ENCODE results near the gene AK9. TPM values are rescaled to one million over a fixed set of nuclear protein-coding genes. Genes with fewer than 3 reads are reported as not detected.

The AK9 gene
- total RNA-seq, 4 donors from 2014 or later: 3.9 to 8.2 (median 7.1) TPM

GRCh38 chr6:109720311-109720710, 29.3 kb upstream of the AK9 start:
- intact Hi-C loops (cut with DNase I; ENCODE audit: low total_unique reads) (no loop called here), in situ Hi-C loops (cut with MboI; ENCODE audit: low sequenced_read_pairs in 4 of 4) (loop anchor here in 1 of 4 donors (25.0 kb wide), 1 partner anchor 667 kb away; no protein-coding TSS in a partner anchor)
- TF ChIP-seq POLR2A (IDR thresholded peaks at IDR 0.05) (no peak), CTCF (IDR thresholded peaks at IDR 0.05 in 4 of 5, conservative IDR thresholded peaks at IDR 0.05 in 1 of 5) (no peak)
- H3K36me3 ChIP-seq: peaks cover 0 to 18% of the 10 kb centered on the region in 2 donors
- no peak overlapping the region for H3K27ac ChIP-seq
- H3K4me1 ChIP-seq: no peaks in the 10 kb centered on the region
- ATAC-seq (no peak), DNase-seq (no peak)
- no peaks in the 10 kb centered on the region for H3K27me3 ChIP-seq
- H3K4me3 ChIP-seq: no peak overlapping the region
- no peaks in the 10 kb centered on the region for H3K9me3 ChIP-seq

- in situ Hi-C loops (cut with MboI; ENCODE audit: low sequenced_read_pairs in 4 of 4) (loop anchor here in 1 of 4 donors (25.0 kb wide), 1 partner anchor 668 kb away; no protein-coding TSS in a partner anchor), intact Hi-C loops (cut with DNase I; ENCODE audit: low total_unique reads) (no loop called here)
- TF ChIP-seq POLR2A (IDR thresholded peaks at IDR 0.05) (no peak), CTCF (IDR thresholded peaks at IDR 0.05 in 4 of 5, conservative IDR thresholded peaks at IDR 0.05 in 1 of 5) (no peak)
- Histone ChIP-seq H3K27ac (no peak overlapping the region), H3K9me3 (no peaks in the 10 kb centered on the region), H3K36me3 (peaks cover 0 to 18% of the 10 kb centered on the region in 2 donors), H3K4me3 (no peak overlapping the region), H3K4me1 (no peaks in the 10 kb centered on the region), H3K27me3 (no peaks in the 10 kb centered on the region)
- ATAC-seq (no peak), DNase-seq (no peak)
These were observed 28.0 kb upstream of the AK9 start for GRCh38 chr6:109718991-109719390.

GRCh38 chr6:109717971-109718370, 27.0 kb upstream of the AK9 start:
- no peaks in the 10 kb centered on the region for H3K9me3 ChIP-seq
- intact Hi-C loops (cut with DNase I; ENCODE audit: low total_unique reads) (no loop called here), in situ Hi-C loops (cut with MboI; ENCODE audit: low sequenced_read_pairs in 4 of 4) (loop anchor here in 1 of 4 donors (25.0 kb wide), 1 partner anchor 669 kb away; no protein-coding TSS in a partner anchor)
- H3K4me1 ChIP-seq: no peaks in the 10 kb centered on the region
- no peak overlapping the region for H3K4me3 ChIP-seq
- ATAC-seq: no peak
- no peaks in the 10 kb centered on the region for H3K27me3 ChIP-seq
- no peak for DNase-seq
- H3K36me3 ChIP-seq: peaks cover 0 to 18% of the 10 kb centered on the region in 2 donors
- no peak for TF ChIP-seq POLR2A (IDR thresholded peaks at IDR 0.05)
- TF ChIP-seq CTCF (IDR thresholded peaks at IDR 0.05 in 4 of 5, conservative IDR thresholded peaks at IDR 0.05 in 1 of 5): no peak
- H3K27ac ChIP-seq: no peak overlapping the region

- Histone ChIP-seq H3K4me1 (no peaks in the 10 kb centered on the region), H3K36me3 (peaks cover 0 to 18% of the 10 kb centered on the region in 2 donors), H3K9me3 (no peaks in the 10 kb centered on the region), H3K27ac (no peak overlapping the region), H3K27me3 (no peaks in the 10 kb centered on the region), H3K4me3 (no peak overlapping the region)
- in situ Hi-C loops (cut with MboI; ENCODE audit: low sequenced_read_pairs in 4 of 4) (loop anchor here in 1 of 4 donors (25.0 kb wide), 1 partner anchor 672 kb away; no protein-coding TSS in a partner anchor), intact Hi-C loops (cut with DNase I; ENCODE audit: low total_unique reads) (no loop called here)
- DNase-seq (no peak), ATAC-seq (no peak)
- TF ChIP-seq POLR2A (IDR thresholded peaks at IDR 0.05): no peak
These were observed 24.6 kb upstream of the AK9 start for GRCh38 chr6:109715616-109716015.

- in situ Hi-C loops (cut with MboI; ENCODE audit: low sequenced_read_pairs in 4 of 4): loop anchor here in 1 of 4 donors (25.0 kb wide), 1 partner anchor 673 kb away; no protein-coding TSS in a partner anchor
These were observed 23.6 kb upstream of the AK9 start for GRCh38 chr6:109714611-109715010.

More at GRCh38 chr6:109714611-109715010, 23.6 kb upstream of the AK9 start:
- Histone ChIP-seq H3K36me3 (peaks cover 0 to 16% of the 10 kb centered on the region in 2 donors), H3K4me1 (no peaks in the 10 kb centered on the region), H3K27me3 (no peaks in the 10 kb centered on the region), H3K27ac (no peak overlapping the region), H3K4me3 (no peak overlapping the region), H3K9me3 (no peaks in the 10 kb centered on the region)
- intact Hi-C loops (cut with DNase I; ENCODE audit: low total_unique reads): no loop called here
- no peak for ATAC-seq
- TF ChIP-seq CTCF (IDR thresholded peaks at IDR 0.05 in 4 of 5, conservative IDR thresholded peaks at IDR 0.05 in 1 of 5) (no peak), POLR2A (IDR thresholded peaks at IDR 0.05) (no peak)
- no peak for DNase-seq

Measured in gastrocnemius medialis (tissue), 4 donors.